Ammon's horn (tissue), 1 donor: ENCODE results near the gene YPEL1.

Experiments used
- DNase-seq: peaks from one replicate; pipeline ENCODE4 v3.0.0-alpha.2; 2016; ENCODE audit warnings: low spot score

YPEL1 gene

GRCh38 chr22:21652547-21653545 lies 82.7 kb downstream of the YPEL1 start:
- DNase-seq: no peak

- peak; percentile 84 for DNase-seq
Measured at GRCh38 chr22:21652010-21652546, 83.5 kb downstream of the YPEL1 start.

GRCh38 chr22:21651521-21652009 lies 84.0 kb downstream of the YPEL1 start:
- DNase-seq: no peak

- no peak for DNase-seq
Measured at GRCh38 chr22:21650823-21651520, 84.6 kb downstream of the YPEL1 start.

- no peak for DNase-seq
Measured at GRCh38 chr22:21650280-21650679, 85.3 kb downstream of the YPEL1 start.
